ENCODE data around the gene SGCG. TPM values are rescaled to one million over a fixed set of nuclear protein-coding genes. Genes with fewer than 3 reads are reported as not detected.
"Not testable (repeated sequence)": the region's sequence is repeated elsewhere in the genome, so short reads cannot be mapped to it uniquely, and the experiment has no call there.

SGCG gene
- total RNA-seq, 2 donors from 2014 or later, result not detected

DNA sequence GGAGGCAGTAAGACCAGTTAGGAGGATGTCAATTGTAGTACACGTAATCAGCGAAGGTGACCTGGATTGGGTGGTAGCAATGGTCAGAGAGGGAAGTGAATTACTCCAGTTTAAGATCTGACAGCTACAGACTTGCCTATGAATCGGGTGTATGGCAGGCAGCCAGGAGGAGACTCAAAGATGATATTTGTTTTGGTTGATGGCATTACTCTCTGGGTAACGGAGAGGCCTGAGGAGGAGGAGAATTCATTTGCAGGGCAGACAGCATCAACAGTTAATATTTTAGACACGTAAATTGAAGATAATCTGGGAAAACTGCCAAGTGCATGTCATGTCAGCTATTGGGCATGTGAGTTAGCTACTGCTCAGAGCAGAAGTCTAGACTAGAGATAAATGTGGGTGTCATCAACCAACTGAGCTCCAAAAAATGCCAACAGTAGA is 109.2 kb downstream of the SGCG start:
- no peaks in the 10 kb centered on the region for H3K9me3 Mint-ChIP-seq
- H3K36me3 Mint-ChIP-seq, result peaks cover 0 to under 1% of the 10 kb centered on the region in 2 donors
- H3K27ac Mint-ChIP-seq, result no peak overlapping the region
- DNase-seq (ENCODE audit: low spot score in 2 of 2) (no peak), ATAC-seq (no peak)

DNA sequence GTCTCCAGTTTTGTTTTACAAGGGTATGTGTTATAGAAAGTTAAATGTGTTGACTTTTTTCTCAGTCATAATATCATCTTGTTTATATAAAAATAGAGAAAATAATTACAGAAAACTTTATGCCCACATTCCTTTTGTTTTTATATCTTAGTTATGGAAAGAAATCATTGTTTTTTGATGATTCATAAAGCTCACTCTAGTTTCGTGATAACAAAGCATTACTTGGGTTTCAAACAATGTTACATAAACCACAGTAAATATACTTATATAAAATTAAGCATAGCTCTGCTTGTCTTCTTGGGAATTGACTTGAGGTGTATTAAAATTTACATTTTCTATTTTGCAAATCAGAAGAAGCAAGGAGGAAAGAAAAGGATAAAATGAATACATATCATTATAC is 111.8 kb downstream of the SGCG start:
- H3K9me3 Mint-ChIP-seq, result no peaks in the 10 kb centered on the region
- ATAC-seq (no peak), DNase-seq (ENCODE audit: low spot score in 2 of 2) (no peak)
- no peak overlapping the region for H3K27ac Mint-ChIP-seq
- no peaks in the 10 kb centered on the region for H3K36me3 Mint-ChIP-seq

DNA sequence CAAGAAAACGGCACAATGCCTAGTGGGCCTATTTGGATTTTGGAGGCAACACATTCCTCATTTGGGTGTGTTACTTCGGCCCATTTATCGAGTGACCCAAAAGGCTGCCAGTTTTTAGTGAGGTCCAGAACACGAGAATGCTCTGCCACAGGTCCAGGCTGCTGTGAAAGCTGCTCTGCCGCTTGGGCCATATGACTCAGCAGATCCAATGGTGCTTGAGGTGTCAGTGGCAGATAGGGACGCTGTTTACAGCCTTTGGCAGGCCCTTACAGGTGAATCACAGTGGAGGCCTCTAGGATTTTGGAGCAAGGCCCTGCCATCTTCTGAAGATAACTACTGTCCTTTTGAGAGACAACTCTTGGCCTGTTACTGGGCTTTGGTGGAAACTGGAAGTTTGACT is 134.1 kb downstream of the SGCG start:
- H3K27ac Mint-ChIP-seq; DNase-seq (ENCODE audit: low spot score in 2 of 2); ATAC-seq; H3K36me3 Mint-ChIP-seq; H3K9me3 Mint-ChIP-seq: not testable (repeated sequence)

DNA sequence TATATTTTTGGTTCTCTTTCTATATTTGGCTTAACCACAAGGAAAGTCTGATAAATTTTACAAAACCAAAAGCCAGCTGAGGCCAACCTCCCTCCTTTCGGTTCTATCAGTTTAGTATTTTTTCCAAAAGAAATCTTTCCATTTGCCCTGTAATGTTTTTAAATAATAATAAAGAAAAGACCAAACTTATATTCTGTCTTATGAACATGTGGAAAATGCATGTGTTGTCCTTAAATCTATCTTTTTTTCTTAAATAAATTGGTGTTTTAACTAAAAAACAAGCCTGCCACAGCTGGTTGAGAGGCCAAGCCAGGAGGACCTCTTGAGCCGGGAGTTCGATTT is 139.1 kb downstream of the SGCG start:
- no peaks in the 10 kb centered on the region for H3K36me3 Mint-ChIP-seq
- DNase-seq (ENCODE audit: low spot score in 2 of 2), result no peak

DNA sequence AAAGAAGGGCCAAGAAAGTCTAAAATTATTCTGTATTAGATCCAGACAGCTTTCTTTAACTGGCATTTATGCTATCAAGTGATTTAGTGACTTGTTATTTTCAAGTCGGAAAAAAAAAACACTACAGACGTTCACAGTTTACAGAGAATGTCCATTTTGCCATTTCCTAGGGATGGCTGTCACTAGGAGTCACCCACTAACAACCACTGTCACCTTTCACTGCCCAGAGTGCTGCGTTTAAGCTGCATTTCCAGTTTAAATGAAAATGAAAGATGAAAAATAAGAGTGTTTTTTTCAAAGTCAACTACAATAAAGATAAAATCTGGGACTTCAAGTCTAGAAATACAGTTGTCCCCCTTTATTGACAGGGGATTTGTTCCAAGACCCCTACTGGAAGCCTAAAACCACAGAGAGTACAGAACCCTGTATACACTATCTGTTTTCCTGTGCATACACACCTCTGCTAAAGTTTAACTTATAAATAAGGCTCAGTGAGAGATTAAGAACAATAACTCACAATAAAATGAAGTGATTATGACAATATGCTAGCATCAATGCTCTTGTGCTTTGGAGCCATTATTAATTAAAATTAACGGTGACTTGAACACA is 140.3 kb downstream of the SGCG start:
- DNase-seq (ENCODE audit: low spot score in 2 of 2) (no peak), ATAC-seq (no peak)
- no peaks in the 10 kb centered on the region for H3K36me3 Mint-ChIP-seq
- no peaks in the 10 kb centered on the region for H3K9me3 Mint-ChIP-seq
- H3K27ac Mint-ChIP-seq, result no peak overlapping the region

More for the DNA sequence above, 139.1 kb downstream of the SGCG start:
- no peak overlapping the region for H3K27ac Mint-ChIP-seq
- H3K9me3 Mint-ChIP-seq, result peaks cover 0 to 4% of the 10 kb centered on the region in 2 donors
- ATAC-seq, result no peak

DNA sequence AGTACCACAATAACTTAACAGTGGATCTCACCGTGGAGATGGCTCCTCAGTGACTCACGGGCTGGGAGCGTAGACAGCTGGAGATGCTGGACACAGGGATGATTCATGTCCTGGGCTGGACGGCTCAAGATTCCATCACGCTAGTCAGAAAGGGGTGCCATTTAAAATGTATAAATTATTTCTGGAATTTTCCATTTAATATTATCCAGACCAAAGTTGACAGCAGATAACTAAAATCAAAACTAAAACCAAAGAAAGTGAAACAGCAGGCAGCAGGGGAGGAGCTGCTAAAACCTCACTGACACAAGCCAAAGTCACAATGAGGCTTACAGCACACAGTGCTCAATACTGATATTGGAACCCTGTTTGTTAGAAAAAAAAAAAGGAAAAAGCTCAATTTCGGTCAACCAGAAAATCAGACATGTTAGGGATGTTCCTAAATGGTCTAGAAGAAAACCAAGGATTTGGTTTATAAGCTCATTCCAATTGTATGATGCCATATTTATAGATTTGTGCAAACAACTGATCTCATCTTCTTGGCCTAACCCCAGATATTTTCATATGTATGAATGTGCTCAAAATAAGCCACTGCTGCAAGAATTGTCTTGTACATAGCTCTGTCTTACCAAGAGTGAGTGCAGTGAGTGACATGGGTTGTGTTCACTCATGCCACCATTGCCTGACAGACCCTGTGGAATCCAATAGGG is 140.9 kb downstream of the SGCG start:
- DNase-seq (ENCODE audit: low spot score in 2 of 2) (peak in 1 of 2 donors; percentile 9), ATAC-seq (peak; percentile 66 to 80)
- H3K9me3 Mint-ChIP-seq, result no peaks in the 10 kb centered on the region
- H3K27ac Mint-ChIP-seq, result no peak overlapping the region
- H3K36me3 Mint-ChIP-seq, result no peaks in the 10 kb centered on the region

DNA sequence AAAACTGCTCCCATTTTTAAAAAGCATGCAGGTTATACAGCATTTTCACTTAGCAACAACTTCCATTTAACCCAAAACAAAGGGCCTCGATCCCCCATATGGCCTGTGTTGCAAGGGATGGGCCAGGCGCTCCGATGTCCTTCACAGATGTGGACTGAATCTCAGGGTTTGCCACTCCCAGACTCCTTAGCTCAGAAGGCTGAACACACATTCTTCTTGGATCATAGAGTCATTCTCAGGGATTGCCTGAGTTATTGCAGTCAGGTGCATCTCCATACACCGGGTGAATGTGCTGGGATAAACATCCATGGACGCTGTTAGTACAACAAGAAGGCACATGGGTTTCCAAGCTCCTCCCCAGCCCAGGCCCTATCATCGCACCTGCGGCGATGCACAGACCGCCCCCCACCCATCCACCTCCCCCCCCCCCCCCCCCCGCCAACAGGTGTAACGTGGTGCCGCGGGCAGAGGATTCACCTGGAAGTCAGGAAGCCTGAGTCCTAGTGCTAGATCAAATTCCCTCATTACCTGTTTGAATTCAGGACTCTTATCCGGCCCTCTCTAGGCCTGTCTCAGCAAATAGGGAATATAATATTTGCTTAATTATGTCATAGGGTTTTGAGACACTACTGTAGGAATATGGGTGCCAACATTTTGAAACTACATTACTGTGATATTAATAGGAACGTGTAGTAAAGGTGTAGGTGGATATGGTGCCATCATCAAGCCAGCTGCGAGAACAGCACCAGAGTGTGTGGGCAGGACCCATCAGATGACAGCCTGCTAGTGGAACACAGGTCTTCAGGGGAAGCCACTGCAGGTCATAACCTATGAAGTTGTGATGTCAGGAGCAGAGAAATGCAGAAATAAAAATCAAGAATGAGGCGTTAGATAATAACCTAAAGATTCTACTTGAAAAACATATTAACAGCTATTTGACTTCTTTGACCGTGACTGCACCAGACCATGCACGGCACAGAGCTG is 141.9 kb downstream of the SGCG start:
- DNase-seq (ENCODE audit: low spot score in 2 of 2) (no peak), ATAC-seq (no peak)
- peaks cover 6 to 7% of the 10 kb centered on the region in 2 donors for H3K36me3 Mint-ChIP-seq
- H3K9me3 Mint-ChIP-seq, result no peaks in the 10 kb centered on the region
- H3K27ac Mint-ChIP-seq, result no peak overlapping the region

DNA sequence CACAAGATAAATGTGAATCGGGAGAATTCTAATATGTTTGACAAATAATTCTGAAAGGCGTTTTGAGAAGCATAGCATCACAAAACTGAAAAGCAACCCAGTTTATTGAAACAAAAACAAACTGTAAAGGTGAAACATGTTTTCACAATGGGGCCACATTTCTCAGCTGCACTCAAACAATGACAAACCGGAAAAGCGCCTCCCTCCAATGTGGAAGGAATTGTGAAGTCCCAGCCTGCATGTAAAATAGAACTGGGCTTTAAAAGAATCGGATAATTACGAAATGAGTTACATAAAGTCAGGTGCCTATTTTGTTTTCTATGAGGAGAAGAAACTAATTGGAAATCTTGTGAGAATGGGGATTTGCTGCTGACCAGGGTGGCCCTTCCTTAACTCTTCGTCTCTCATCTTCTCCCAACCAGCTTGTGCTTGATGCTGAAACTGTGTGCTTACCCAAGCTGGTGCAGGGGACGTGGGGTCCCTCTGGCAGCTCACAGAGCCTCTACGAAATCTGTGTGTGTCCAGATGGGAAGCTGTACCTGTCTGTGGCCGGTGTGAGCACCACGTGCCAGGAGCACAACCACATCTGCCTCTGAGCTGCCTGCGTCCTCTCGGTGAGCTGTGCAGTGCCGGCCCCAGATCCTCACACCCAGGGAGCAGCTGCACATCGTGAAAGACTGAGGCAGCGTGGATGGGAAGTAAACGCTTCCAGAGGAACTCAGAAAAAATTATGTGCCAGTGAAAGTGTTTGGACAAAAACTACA is 143.3 kb downstream of the SGCG start:
- H3K36me3 Mint-ChIP-seq, result peaks cover 8% of the 10 kb centered on the region in 2 donors
- H3K27ac Mint-ChIP-seq, result no peak overlapping the region
- no peak for DNase-seq (ENCODE audit: low spot score in 2 of 2)
- H3K9me3 Mint-ChIP-seq, result no peaks in the 10 kb centered on the region
- no peak for ATAC-seq

DNA sequence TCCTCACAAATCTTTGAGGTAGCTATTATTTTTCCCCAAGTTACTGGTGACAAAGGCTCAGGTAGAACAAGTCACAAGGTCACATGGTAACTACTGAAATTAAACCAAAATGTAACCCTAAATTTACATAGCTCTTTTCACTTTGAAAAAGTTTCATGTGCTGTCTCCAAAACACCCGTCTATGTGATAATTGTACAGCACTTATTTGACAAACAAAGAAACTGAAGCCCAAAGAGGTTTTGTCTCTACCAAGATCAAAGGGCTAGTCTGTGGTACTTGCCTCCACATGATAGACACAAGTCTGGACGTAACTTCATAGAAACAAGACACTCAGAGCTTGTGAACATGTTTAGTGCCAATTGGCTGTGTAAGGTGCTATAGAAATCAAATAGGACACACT is 144.4 kb downstream of the SGCG start:
- ATAC-seq (peak in 1 of 2 donors; percentile 62), DNase-seq (ENCODE audit: low spot score in 2 of 2) (no peak)
- peaks cover 8% of the 10 kb centered on the region in 2 donors for H3K36me3 Mint-ChIP-seq
- H3K27ac Mint-ChIP-seq, result no peak overlapping the region
- peaks cover 8% of the 10 kb centered on the region in 2 donors for H3K9me3 Mint-ChIP-seq

DNA sequence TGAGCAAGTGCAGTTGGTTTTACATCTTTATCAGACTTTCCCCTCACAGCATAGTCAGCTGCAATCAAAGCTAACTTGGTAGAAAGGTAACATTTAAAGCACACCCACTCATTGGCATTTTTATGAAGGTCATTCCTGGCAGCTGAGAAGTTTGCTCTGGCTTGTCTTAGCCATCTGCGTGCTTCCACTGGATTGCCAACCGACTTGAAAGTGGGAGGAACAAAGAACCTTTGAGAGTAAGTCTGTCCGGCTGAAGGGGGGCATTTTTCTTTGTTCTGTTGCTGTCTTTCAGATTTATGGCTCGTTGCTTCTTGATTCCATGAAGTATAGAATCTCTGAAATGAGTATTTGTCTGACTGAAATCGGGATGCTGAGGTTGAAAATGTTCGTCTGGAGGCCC is 149.6 kb downstream of the SGCG start:
- DNase-seq (ENCODE audit: low spot score in 2 of 2) (no peak), ATAC-seq (no peak)
- H3K36me3 Mint-ChIP-seq, result peaks cover 45 to 53% of the 10 kb centered on the region in 2 donors
- H3K27ac Mint-ChIP-seq, result no peak overlapping the region
- H3K9me3 Mint-ChIP-seq, result peaks cover 38 to 39% of the 10 kb centered on the region in 2 donors

DNA sequence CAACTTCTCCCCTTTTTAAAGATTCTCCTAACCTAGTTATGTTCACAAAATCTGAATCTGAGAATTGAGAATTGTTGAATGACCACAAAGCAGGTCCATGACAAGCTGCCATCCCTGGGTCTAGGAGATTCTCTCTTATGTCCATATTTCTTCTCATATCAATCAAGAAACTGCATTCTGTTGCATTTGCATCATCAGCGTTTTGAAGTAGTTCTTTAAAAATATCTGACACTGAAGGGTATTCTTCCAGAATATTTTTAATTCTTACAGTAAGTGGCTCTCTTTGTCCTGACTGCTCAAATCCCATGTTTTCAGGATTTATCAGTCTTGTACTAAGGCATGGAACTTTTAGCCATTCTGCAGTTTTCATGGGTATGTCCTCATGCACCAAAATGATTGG is 158.4 kb downstream of the SGCG start:
- Mint-ChIP-seq H3K27ac (no peak overlapping the region), H3K36me3 (peaks cover 83 to 89% of the 10 kb centered on the region in 2 donors), H3K9me3 (peaks cover 22 to 34% of the 10 kb centered on the region in 2 donors)
- DNase-seq (ENCODE audit: low spot score in 2 of 2) (no peak), ATAC-seq (no peak)

DNA sequence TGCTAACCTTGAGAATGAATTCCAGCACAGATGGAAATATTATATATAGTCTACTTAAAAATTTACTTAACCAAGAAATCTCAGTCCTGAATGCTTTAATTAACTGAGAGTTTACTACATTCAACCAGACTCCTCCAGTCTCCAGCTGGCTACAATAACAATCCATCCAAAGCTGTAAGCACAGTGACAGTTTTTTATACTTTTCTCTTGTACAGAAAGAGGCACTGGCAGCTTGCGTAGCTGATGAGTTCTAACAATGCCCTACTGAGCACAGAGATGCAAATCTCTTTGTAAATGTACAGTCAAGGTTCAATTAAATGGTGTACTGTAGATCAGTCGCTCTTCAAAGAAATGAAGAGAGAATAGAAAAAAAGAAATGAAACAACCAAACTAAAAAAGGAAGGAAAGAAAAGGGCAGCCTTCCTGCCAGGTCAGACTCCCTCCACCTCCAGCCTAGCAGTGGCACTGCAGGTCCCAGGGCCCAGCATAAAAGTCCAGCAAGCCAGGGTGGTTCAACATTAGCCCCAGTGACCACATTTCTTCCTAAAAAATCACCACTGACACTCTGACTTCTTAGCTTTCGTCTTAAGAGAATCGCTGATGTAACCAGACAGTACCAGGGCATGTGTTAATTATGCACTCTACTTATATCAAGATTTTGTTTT is 164.3 kb downstream of the SGCG start:
- Mint-ChIP-seq H3K27ac (peak overlapping the region in 1 of 2 donors; percentile 53), H3K36me3 (peaks cover 82 to 91% of the 10 kb centered on the region in 2 donors), H3K9me3 (peaks cover 4 to 9% of the 10 kb centered on the region in 2 donors)
- no peak for DNase-seq (ENCODE audit: low spot score in 2 of 2)
- ATAC-seq, result no peak

DNA sequence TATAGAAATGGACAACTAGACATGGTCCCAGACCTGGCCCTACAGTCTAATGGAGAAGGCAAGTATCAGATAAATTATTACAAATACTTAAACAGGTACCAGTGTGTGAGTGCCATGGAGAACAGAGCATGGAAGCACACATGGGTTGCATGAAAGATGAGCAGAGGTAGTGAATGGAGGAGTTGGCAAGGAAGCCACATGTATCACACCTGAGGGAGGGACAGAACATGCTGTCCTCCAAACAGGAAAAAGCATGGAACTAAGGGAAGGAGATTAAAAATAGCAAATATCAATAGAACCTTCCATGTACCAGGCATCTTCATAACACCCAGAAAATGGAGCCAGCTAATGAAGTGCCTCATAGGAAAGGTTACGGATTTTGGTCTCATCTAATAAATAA is 166.8 kb downstream of the SGCG start:
- Mint-ChIP-seq H3K36me3 (peaks cover 86 to 96% of the 10 kb centered on the region in 2 donors), H3K27ac (no peak overlapping the region), H3K9me3 (peaks cover 4 to 13% of the 10 kb centered on the region in 2 donors)
- ATAC-seq (no peak), DNase-seq (ENCODE audit: low spot score in 2 of 2) (no peak)

DNA sequence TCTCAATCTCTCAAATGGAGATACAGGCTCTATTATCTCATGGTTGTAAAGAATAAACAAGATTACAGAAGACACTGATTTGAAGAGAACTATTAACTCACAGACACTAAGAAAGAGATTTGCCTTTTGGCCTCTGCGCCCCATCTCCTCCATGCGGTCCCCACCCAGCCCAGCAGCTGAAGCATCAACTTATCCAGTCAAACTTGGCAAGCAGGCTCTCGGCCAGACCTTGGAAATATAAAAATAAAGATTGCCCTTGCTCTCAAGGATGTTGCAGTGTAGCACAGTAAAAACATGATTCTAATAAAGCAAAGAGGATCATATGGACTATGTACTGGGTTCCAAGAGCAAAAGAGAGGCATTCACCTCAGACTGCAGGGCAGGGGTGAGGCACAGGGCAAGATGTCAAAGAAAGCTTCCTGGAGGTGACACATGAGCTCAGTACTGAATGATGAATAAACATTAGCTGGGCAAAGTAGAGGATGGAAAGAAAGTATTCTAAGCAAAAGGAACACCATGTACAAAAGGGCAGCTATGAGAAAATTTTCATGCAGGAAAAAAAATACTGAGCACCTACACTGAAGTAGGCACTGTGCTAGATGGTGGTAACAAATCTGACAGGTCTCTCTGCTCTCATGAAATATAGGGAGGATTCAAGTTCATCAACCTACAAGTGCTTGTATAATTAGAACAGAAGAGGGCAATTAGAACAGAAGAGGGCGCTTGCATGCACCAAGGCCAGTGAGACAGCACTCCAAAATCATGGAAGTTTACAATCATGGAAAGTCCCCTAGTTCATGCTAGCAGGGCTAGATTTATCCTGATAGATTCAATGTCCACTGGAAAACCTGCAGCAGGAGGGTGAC is 167.7 kb downstream of the SGCG start:
- DNase-seq (ENCODE audit: low spot score in 2 of 2) (no peak), ATAC-seq (no peak)
- Mint-ChIP-seq H3K9me3 (peaks cover 4 to 13% of the 10 kb centered on the region in 2 donors), H3K27ac (no peak overlapping the region), H3K36me3 (peaks cover 85 to 96% of the 10 kb centered on the region in 2 donors)

Data from activated naive CD4-positive, alpha-beta T cell treated with anti-CD3 and anti-CD28 coated beads, Interleukin-2, amount 50 U/mL, for 72 hours (primary cell).